Spleen (tissue), 7 donors: Measurements from ENCODE around the gene VPS8.

Source experiments
- POLR2A ChIP-seq, 3 donors: fragments of 450-650 bp; IDR thresholded peaks; one replicate each; pipeline ENCODE4 v1.5.1; 2017; ENCODE audit warnings: antibody characterized with exemption in 3 of 3, mild to moderate bottlenecking in 1 of 3
- POLR2AphosphoS5 ChIP-seq, 3 donors: sonication (generic); formaldehyde crosslinking; IDR thresholded peaks; one replicate each; pipeline ENCODE4 v1.5.1; 2017; ENCODE audit warnings: antibody characterized with exemption in 3 of 3
- TF ChIP-seq, protein P1 (sequence below), 11 experiments: fragments of 200-600 bp in 7 of 11; fragments of 450-650 bp in 4 of 11; sonication (generic) in 4 of 11; IDR thresholded peaks in 8 of 11; conservative IDR thresholded peaks in 3 of 11; 1 replicate in 7 of 11; 2 replicates in 4 of 11; pipeline versions ENCODE4 v1.4.0 to v1.8.0; 2016 to 2021; ENCODE audit warnings: antibody characterized with exemption in 11 of 11, inconsistent platforms in 4 of 11, mild to moderate bottlenecking in 1 of 11
- donor health status: DM: no; HTN: no; CAD: no; lungs with moderate emphysema.
- donor health status: DM: no; HTN: no; CAD: no.
- donor health status: DM: no; HTN: no; CAD: no.

DNA sequence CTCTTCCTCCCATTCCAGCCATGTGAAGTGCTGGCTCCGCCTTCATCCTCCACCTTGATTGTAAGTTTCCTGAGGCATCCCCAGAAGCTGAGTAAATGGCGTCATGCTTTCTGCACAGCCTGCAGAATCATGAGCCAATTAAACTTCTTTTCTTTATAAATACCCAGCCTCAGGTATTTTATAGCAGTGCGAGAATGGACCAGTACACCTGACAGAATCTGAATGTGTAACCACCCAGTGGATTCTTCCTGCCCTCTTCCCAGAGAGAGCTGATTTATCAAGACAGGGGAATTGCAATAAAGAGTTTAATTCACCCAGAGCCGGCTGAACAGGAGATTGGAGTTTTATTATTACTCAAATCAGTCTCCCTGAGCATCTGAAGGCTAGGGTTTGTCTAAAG, 254.3 kb downstream of the VPS8 start:
- TF ChIP-seq POLR2A (IDR thresholded peaks at IDR 0.05) (no peak), POLR2AphosphoS5 (IDR thresholded peaks at IDR 0.05) (no peak)
- TF ChIP-seq, protein P1, sequence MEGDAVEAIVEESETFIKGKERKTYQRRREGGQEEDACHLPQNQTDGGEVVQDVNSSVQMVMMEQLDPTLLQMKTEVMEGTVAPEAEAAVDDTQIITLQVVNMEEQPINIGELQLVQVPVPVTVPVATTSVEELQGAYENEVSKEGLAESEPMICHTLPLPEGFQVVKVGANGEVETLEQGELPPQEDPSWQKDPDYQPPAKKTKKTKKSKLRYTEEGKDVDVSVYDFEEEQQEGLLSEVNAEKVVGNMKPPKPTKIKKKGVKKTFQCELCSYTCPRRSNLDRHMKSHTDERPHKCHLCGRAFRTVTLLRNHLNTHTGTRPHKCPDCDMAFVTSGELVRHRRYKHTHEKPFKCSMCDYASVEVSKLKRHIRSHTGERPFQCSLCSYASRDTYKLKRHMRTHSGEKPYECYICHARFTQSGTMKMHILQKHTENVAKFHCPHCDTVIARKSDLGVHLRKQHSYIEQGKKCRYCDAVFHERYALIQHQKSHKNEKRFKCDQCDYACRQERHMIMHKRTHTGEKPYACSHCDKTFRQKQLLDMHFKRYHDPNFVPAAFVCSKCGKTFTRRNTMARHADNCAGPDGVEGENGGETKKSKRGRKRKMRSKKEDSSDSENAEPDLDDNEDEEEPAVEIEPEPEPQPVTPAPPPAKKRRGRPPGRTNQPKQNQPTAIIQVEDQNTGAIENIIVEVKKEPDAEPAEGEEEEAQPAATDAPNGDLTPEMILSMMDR (IDR thresholded peaks at IDR 0.05 in 8 of 11, conservative IDR thresholded peaks at IDR 0.05 in 3 of 11) = no peak
